Stimulated activated CD4-positive, alpha-beta T cell treated with anti-CD3 and anti-CD28 coated beads, Interleukin-4, amount 100 ng/mL, for 48 hours (primary cell): Measurements from ENCODE around the gene PRRT3.
"Not testable (repeated sequence)": the region's sequence is repeated elsewhere in the genome, so short reads cannot be mapped to it uniquely, and the experiment has no call there.

Source experiments
- DNase-seq, 2 donors: peaks; one replicate each; pipeline ENCODE4 v3.0.0-alpha.2; 2020; ENCODE audit warnings: low read depth in 2 of 2

PRRT3 gene

GRCh38 chr3:9899289-9899791, 52.9 kb downstream of the PRRT3 start:
- DNase-seq: no peak

GRCh38 chr3:9898467-9899241, 53.6 kb downstream of the PRRT3 start:
- DNase-seq: no peak

GRCh38 chr3:9897408-9898372, 54.5 kb downstream of the PRRT3 start:
- no peak for DNase-seq

- DNase-seq: not testable (repeated sequence)
Observed at GRCh38 chr3:9896755-9897407, 55.3 kb downstream of the PRRT3 start.

DNA sequence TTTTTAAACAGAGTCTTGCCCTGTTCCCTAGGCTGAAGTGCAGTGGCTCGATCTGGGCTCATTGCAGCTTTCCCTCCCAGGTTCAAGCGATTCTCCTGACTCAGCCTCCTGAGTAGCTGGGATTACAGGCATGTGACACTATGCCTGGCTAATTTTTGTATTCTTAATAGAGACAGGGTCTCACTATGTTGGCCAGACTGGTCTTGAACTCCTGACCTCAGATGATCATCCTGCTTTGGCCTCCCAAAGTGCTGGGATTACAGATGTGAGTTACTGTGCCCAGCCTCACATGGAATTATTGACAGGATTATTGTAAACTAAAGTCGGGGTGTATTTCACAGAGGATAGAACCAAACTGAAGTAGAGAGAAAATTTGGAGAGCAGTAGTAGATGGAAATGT, 56.5 kb downstream of the PRRT3 start:
- DNase-seq: not testable (repeated sequence)
